Measurements from ENCODE around the gene MAP4K3. TPM values are rescaled to one million over a fixed set of nuclear protein-coding genes. Genes with fewer than 3 reads are reported as not detected.

Gene MAP4K3
- total and polyA plus RNA-seq, 2 of the 8 experiments (the other 6 are each of a cell fraction or from before 2014, with no cell fraction given): 11.4 to 63.0 TPM

DNA sequence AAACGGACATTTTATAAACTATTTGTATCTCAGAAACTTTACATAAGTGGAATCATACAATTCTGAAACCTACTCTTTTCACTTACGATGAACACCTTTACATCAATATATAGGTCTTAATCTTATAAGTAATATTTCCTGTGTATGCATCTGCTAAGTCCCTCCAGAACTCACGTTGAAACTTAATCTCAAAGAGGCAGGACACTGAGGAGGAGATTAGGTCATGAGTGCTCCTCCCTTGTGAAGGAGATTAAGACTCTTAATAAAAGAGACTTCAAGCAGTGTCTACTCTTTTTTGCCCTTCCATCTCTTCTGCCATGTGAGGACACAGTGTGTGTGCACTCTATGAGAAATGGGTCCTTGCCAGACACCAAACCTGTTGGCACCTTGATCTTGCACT lies 98.6 kb downstream of the MAP4K3 start:
- Histone ChIP-seq H2AFZ (ENCODE audit: low read length) (no peak overlapping the region), H3K4ac (replicated peaks; ENCODE audit: insufficient read length, low read depth, low read length) (no peak overlapping the region), H3K14ac (ENCODE audit: insufficient read length) (no peak overlapping the region), H3K23me2 (ENCODE audit: low read depth, low read length) (no peaks in the 10 kb centered on the region), H2BK5ac (ENCODE audit: low read depth, low read length) (no peak overlapping the region), H4K20me1 (replicated peaks in 1 of 2; ENCODE audit: control insufficient read depth in 1 of 2, insufficient read depth in 2 of 2, low read length in 2 of 2) (no peaks in the 10 kb centered on the region), H3K18ac (ENCODE audit: extremely low read depth, low read length) (no peak overlapping the region), H3K9me3 (ENCODE audit: insufficient read depth in 2 of 2, low read depth in 1 of 2, low read length in 1 of 2) (no peaks in the 10 kb centered on the region), H3K4me3 (ENCODE audit: extremely low read depth in 1 of 4, insufficient read depth in 2 of 4, low read depth in 3 of 4, low read length in 4 of 4) (no peak overlapping the region), H3K27ac (ENCODE audit: low read depth, low read length) (no peak overlapping the region), H4K8ac (ENCODE audit: extremely low read depth, insufficient read depth, low read length) (no peak overlapping the region), H2AK5ac (ENCODE audit: low read depth, low read length) (no peak overlapping the region), H3K4me1 (replicated peaks in 1 of 4; ENCODE audit: control insufficient read depth in 3 of 4, insufficient read depth in 4 of 4, low read length in 3 of 4) (peaks cover 0 to 6% (median 0%) of the 10 kb centered on the region in 4 experiments; a peak in 1 of 7 replicates), H3K9ac (replicated peaks in 1 of 4; ENCODE audit: extremely low read depth in 1 of 4, low read depth in 3 of 4, low read length in 3 of 4) (no peak overlapping the region), H3K56ac (replicated peaks; ENCODE audit: insufficient read length, low read depth, low read length) (no peak overlapping the region), H2BK120ac (replicated peaks; ENCODE audit: low read depth, low read length) (no peak overlapping the region), H3K27me3 (replicated peaks in 1 of 4; ENCODE audit: control insufficient read depth in 3 of 4, extremely low read depth in 1 of 4, insufficient read depth in 3 of 4, low read length in 3 of 4) (no peaks in the 10 kb centered on the region), H3K79me2 (ENCODE audit: control insufficient read depth in 1 of 2, insufficient read depth in 2 of 2, low read length in 2 of 2) (peaks cover 0 to 7% of the 10 kb centered on the region in 2 experiments; a peak in 1 of 4 replicates), H2BK15ac (ENCODE audit: low read length) (no peak overlapping the region), H3K4me2 (ENCODE audit: insufficient read depth in 1 of 2, low read depth in 2 of 2, low read length in 2 of 2) (no peak overlapping the region), H3K23ac (ENCODE audit: insufficient read length) (no peak overlapping the region), H2BK20ac (ENCODE audit: low read length) (no peak overlapping the region), H3K36me3 (ENCODE audit: control insufficient read depth in 2 of 4, insufficient read depth in 4 of 4, low read length in 3 of 4) (no peaks in the 10 kb centered on the region; a peak in 1 of 8 replicates), H4K91ac (replicated peaks; ENCODE audit: insufficient read length, low read length) (no peak overlapping the region), H4K5ac (ENCODE audit: insufficient read length, low read depth, low read length) (no peak overlapping the region), H3K79me1 (ENCODE audit: low read depth, low read length) (no peaks in the 10 kb centered on the region; the same call in 1 of the 2 replicates), H2BK12ac (ENCODE audit: low read depth, low read length) (no peak overlapping the region)
- 88% methylated on average over 3 of the region's 3 CpGs; no CpG with 5 or more reads in 1 of the 2 experiments for WGBS, 2 experiments (ENCODE audit: extremely low coverage in 1 of 2, insufficient coverage in 1 of 2, insufficient read length in 1 of 2, insufficient replicate concordance in 2 of 2, low coverage in 1 of 2, low lambda C conversion rate in 2 of 2, missing lambda C conversion rate in 1 of 2)
- DNase-seq (ENCODE audit: low read depth in 1 of 2, low spot score in 2 of 2): no peak
- POLR2A ChIA-PET (ENCODE audit: partially characterized antibody): no interaction called here
- TF ChIP-seq KDM5A (IDR thresholded peaks at IDR 0.05; ENCODE audit: low read length): no peak
- TF ChIP-seq, protein P1, sequence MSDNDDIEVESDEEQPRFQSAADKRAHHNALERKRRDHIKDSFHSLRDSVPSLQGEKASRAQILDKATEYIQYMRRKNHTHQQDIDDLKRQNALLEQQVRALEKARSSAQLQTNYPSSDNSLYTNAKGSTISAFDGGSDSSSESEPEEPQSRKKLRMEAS (IDR thresholded peaks at IDR 0.05): no peak
- TF ChIP-seq JUN (IDR thresholded peaks at IDR 0.05; ENCODE audit: low read depth, low read length): no peak
- no peak for TF ChIP-seq BRCA1 (IDR thresholded peaks at IDR 0.05; ENCODE audit: low read depth, low read length)
- no peak for TF ChIP-seq SUZ12 (IDR thresholded peaks at IDR 0.05; ENCODE audit: low read length)
- no peak for TF ChIP-seq SP1 (IDR thresholded peaks at IDR 0.05; ENCODE audit: low read depth, low read length)
- TF ChIP-seq POU5F1 (IDR thresholded peaks at IDR 0.05; ENCODE audit: low read depth, low read length): no peak
- no peak for TF ChIP-seq SAP30 (IDR thresholded peaks at IDR 0.05; ENCODE audit: insufficient read depth, insufficient replicate concordance, low read length)
- TF ChIP-seq YY1 (IDR thresholded peaks at IDR 0.05; ENCODE audit: low read depth, low read length): no peak
- no peak for TF ChIP-seq SP2 (IDR thresholded peaks at IDR 0.05; ENCODE audit: low read length)
- no peak for TF ChIP-seq GABPA (IDR thresholded peaks at IDR 0.05; ENCODE audit: borderline replicate concordance, insufficient read depth, low read length)
- CTCF ChIA-PET (ENCODE audit: partially characterized antibody): interaction anchor here (0.7 kb wide), 1 partner anchor 26 kb away, joined by 4 read pairs; no protein-coding TSS in a partner anchor
- no peak for FAIRE-seq
